HG03280 (cell line): ENCODE results near the gene DLG1.

ENCODE experiments used
- ATAC-seq: cut with Tn5 transposase; IDR thresholded peaks from one replicate; pipeline ENCODE4 v1.9.1; 2021; ENCODE audit warnings: mild to moderate bottlenecking, moderate library complexity; ENCODE audit not compliant: unreplicated experiment

The DLG1 gene

GRCh38 chr3:197021729-197022404, 276.5 kb downstream of the DLG1 start:
- ATAC-seq: no peak

- no peak for ATAC-seq
Measured at GRCh38 chr3:197021231-197021630, 277.2 kb downstream of the DLG1 start.

GRCh38 chr3:197019535-197019934, 278.9 kb downstream of the DLG1 start:
- ATAC-seq: no peak

GRCh38 chr3:197019021-197019420, 279.4 kb downstream of the DLG1 start:
- ATAC-seq: no peak

- no peak for ATAC-seq
Measured at GRCh38 chr3:197017003-197017402, 281.4 kb downstream of the DLG1 start.

GRCh38 chr3:197015790-197016736, 282.3 kb downstream of the DLG1 start:
- no peak for ATAC-seq

GRCh38 chr3:197014942-197015575, 283.4 kb downstream of the DLG1 start:
- no peak for ATAC-seq

GRCh38 chr3:197014024-197014423, 284.4 kb downstream of the DLG1 start:
- ATAC-seq: no peak

GRCh38 chr3:197012540-197012883, 285.9 kb downstream of the DLG1 start:
- no peak for ATAC-seq

- no peak for ATAC-seq
Measured at GRCh38 chr3:197011780-197012539, 286.5 kb downstream of the DLG1 start.

GRCh38 chr3:197010556-197011351, 287.7 kb downstream of the DLG1 start:
- ATAC-seq: no peak

GRCh38 chr3:197009532-197010019, 288.8 kb downstream of the DLG1 start:
- no peak for ATAC-seq

- no peak for ATAC-seq
Measured at GRCh38 chr3:197008436-197009209, 289.8 kb downstream of the DLG1 start.

GRCh38 chr3:197007953-197008352, 290.5 kb downstream of the DLG1 start:
- no peak for ATAC-seq

- ATAC-seq: no peak
Measured at GRCh38 chr3:197007296-197007940, 291.0 kb downstream of the DLG1 start.

GRCh38 chr3:197006860-197007259, 291.6 kb downstream of the DLG1 start:
- no peak for ATAC-seq

- ATAC-seq: no peak
Measured at GRCh38 chr3:197006446-197006845, 292.0 kb downstream of the DLG1 start.

GRCh38 chr3:197003461-197004385, 294.7 kb downstream of the DLG1 start:
- peak; percentile 14 for ATAC-seq
